Kidney (tissue), 14 donors: ENCODE measurements around the gene GJA10. TPM values are rescaled to one million over a fixed set of nuclear protein-coding genes. Genes with fewer than 3 reads are reported as not detected.

Experiments
- DNase-seq, 5 donors: peaks; one replicate each; pipeline ENCODE4 v3.0.0-alpha.2; 2013 to 2020
- FAIRE-seq: peaks from 2 replicates; lab custom pipeline; 2012; peaks lifted over from hg19 to GRCh38; lab: Jason Lieb, UNC
- H3K27ac ChIP-seq, 2 donors: one replicate each; pipeline ENCODE4 v1.7.0; 2013; ENCODE audit warnings: low read depth in 2 of 2, low read length in 2 of 2, inconsistent platforms in 1 of 2
- H3K27me3 ChIP-seq: one replicate; pipeline ENCODE4 v1.7.1; 2013; ENCODE audit warnings: low read length, inconsistent platforms; ENCODE audit not compliant: control insufficient read depth, insufficient read depth
- H3K36me3 ChIP-seq, 3 donors: one replicate each; pipeline versions ENCODE4 v1.7.0 to v1.7.1; 2013; ENCODE audit warnings: low read length in 3 of 3, control low read depth in 1 of 3, inconsistent platforms in 1 of 3; ENCODE audit not compliant: insufficient read depth in 3 of 3, control insufficient read depth in 2 of 3
- H3K4me1 ChIP-seq, 3 donors: one replicate each; pipeline versions ENCODE4 v1.7.0 to v1.7.1; 2013; ENCODE audit warnings: low read length in 3 of 3, inconsistent platforms in 1 of 3, low read depth in 1 of 3; ENCODE audit not compliant: control insufficient read depth in 2 of 3, insufficient read depth in 2 of 3
- H3K4me3 ChIP-seq, 3 donors: one replicate each; pipeline versions ENCODE4 v1.7.0 to v1.8.1; 2013; ENCODE audit warnings: low read length in 3 of 3, control low read depth in 1 of 3, inconsistent platforms in 1 of 3
- H3K9ac ChIP-seq, 3 donors: one replicate each; pipeline versions ENCODE4 v1.7.0 to v1.7.1; 2013; ENCODE audit warnings: low read length in 3 of 3, control low read depth in 1 of 3, inconsistent platforms in 1 of 3
- H3K9me3 ChIP-seq, 3 donors: one replicate each; pipeline versions ENCODE4 v1.7.0 to v1.7.1; 2013; ENCODE audit warnings: low read length in 3 of 3, control low read depth in 1 of 3, inconsistent platforms in 1 of 3; ENCODE audit not compliant: control insufficient read depth in 2 of 3, insufficient read depth in 1 of 3
- CTCF ChIP-seq: IDR thresholded peaks from 3 replicates; pipeline ENCODE4 v1.5.1; 2012; ENCODE audit warnings: mild to moderate bottlenecking, moderate library complexity, borderline replicate concordance; ENCODE audit not compliant: insufficient read depth; ENCODE audit errors: extremely low read depth
- intact Hi-C: fragments of 100-400 bp; cut with DNase I; formaldehyde crosslinking; loops from one replicate; pipeline ENCODE4 v1.11.1; 2022
- polyA plus RNA-seq: library from polyadenylated mRNA; stranded (reverse); fragments of 350-450 nt; fragmentation: Illumina TruSeq; extraction: RNeasy Lipid Tissue Mini Kit (QIAGEN cat#74804); gene quantifications from one replicate; pipeline ENCODE4 v1.2.3, GENCODE V29; 2014; ENCODE audit warnings: low read depth, low replicate concordance; ENCODE audit not compliant: insufficient read depth
- total RNA-seq: library from RNA; stranded (reverse); fragmentation: NEBNext Ultra II Directional; extraction: Animal tissue kit (Norgen Biotek cat#: 25700); gene quantifications from one replicate; pipeline ENCODE4 v1.2.1, GENCODE V29; 2021
- donor health status: control.
- donor health status: control.
- donor health status: control.
- donor health status: control.
- donor health status: control.
- donor health status: DM: yes; HTN: yes; CAD: no.
- donor health status: Normal renal cell carcinoma (clear cell type).

Gene GJA10
- total and polyA plus RNA-seq, 2 donors from 2014 or later: not detected

GRCh38 chr6:89941031-89941762, 46.9 kb downstream of the GJA10 start:
- FAIRE-seq: no peak
- intact Hi-C loops: loop anchor here (10.0 kb wide), 1 partner anchor 534 kb away; no protein-coding TSS in a partner anchor
- no peak overlapping the region for H3K27ac ChIP-seq

GRCh38 chr6:89941763-89942497, 47.7 kb downstream of the GJA10 start:
- intact Hi-C loops: loop anchor here (10.0 kb wide), 1 partner anchor 533 kb away; no protein-coding TSS in a partner anchor
- Histone ChIP-seq H3K36me3 (no peaks in the 10 kb centered on the region), H3K27ac (no peak overlapping the region), H3K4me1 (no peaks in the 10 kb centered on the region), H3K27me3 (no peaks in the 10 kb centered on the region), H3K9me3 (no peaks in the 10 kb centered on the region), H3K9ac (no peak overlapping the region), H3K4me3 (no peak overlapping the region)
- peak in 2 of 5 donors; percentile 65 to 71 for DNase-seq
- FAIRE-seq: no peak
- no peak for TF ChIP-seq CTCF

More at GRCh38 chr6:89941031-89941762, 46.9 kb downstream of the GJA10 start:
- Histone ChIP-seq H3K36me3 (no peaks in the 10 kb centered on the region), H3K9ac (no peak overlapping the region), H3K9me3 (no peaks in the 10 kb centered on the region), H3K4me1 (no peaks in the 10 kb centered on the region), H3K4me3 (no peak overlapping the region), H3K27me3 (no peaks in the 10 kb centered on the region)
- no peak for TF ChIP-seq CTCF
- DNase-seq: peak in 1 of 5 donors; percentile 46

- DNase-seq (no peak), FAIRE-seq (no peak)
- Histone ChIP-seq H3K27me3 (no peaks in the 10 kb centered on the region), H3K27ac (no peak overlapping the region), H3K9me3 (no peaks in the 10 kb centered on the region), H3K9ac (no peak overlapping the region), H3K4me1 (no peaks in the 10 kb centered on the region), H3K4me3 (no peak overlapping the region), H3K36me3 (no peaks in the 10 kb centered on the region)
- intact Hi-C loops: loop anchor here (10.0 kb wide), 1 partner anchor 532 kb away; no protein-coding TSS in a partner anchor
- no peak for TF ChIP-seq CTCF
Observed at GRCh38 chr6:89942601-89943000, 48.3 kb downstream of the GJA10 start.
